ENCODE results near the gene BPIFA2.
A peak's percentile ranks its signal among the peaks of the same experiment; 100 is the strongest.
"Not testable (repeated sequence)": the region's sequence is repeated elsewhere in the genome, so short reads cannot be mapped to it uniquely, and the experiment has no call there.

Gene BPIFA2, protein sequence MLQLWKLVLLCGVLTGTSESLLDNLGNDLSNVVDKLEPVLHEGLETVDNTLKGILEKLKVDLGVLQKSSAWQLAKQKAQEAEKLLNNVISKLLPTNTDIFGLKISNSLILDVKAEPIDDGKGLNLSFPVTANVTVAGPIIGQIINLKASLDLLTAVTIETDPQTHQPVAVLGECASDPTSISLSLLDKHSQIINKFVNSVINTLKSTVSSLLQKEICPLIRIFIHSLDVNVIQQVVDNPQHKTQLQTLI

DNA sequence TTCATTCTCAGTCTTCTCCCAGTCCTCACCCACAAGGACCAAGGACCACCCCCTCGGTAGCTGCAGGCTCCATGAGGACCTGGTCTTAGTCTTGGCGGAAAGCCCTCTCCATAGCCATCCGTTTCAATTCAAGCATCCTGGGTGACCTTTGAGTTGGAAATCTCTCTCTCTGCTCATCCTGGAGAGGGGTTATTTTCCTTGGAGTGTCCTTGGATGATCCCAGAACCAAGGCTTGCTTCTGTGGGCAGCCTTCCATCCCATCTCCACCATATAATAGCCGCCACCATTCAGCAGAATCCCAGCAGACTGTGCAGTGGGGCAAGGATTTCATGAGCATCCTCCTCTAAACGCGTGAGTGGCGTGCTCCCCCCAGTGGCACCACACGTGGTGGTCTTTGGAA is at the start of gene BPIFA2:
TSS of gene BPIFA2 (plus strand) at position 301 of the 400 bp plus-strand sequence. CDS start 987 bp downstream, outside the sequence.
- no peak for DNase-seq

DNA sequence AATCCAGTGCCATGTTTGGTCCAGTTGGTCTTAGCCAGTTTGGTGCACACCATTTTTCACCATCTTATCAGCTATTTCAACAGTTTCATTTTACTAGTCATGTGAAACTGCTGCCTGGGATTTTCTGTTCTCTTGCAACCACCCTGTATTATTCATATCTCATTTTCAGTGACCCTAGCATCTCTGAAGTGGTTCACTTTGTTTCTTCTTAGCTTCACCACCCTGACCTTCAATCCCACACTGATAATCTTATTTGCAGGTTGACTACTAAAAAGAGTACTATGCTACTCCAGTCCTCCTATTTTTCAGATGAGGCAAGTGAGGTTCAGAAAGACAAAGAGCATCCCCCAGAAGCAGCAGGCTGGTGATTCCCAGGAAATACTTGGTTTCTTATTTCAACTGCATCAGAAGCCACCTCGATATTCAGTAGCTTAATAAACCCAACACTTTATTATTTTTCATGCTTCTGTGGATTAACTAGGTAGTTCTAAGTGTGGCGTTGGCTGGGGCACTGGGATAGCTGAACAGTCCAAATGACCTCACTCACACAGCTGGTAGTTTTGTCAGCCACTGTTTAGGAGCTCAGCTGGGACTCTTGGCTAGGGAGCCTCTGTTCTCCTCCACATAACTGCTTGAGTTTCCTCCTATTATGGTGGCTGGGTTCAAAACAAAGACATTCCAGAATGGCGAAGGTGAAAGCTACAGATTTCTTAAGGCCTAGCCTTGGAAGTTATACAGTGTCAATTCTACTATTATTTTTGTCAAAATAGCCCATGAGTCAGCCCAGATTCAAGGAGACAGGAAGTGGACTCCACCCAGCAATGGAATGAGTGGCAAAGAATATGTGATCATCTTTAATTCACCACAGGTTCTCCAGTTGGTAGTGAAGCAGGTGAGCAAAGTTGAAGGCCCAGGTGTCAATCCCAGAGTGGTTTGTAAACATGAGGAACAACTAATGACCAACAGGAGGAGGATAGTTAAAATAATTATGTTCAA is 47.9 kb upstream of the BPIFA2 start:
- DNase-seq = no peak

DNA sequence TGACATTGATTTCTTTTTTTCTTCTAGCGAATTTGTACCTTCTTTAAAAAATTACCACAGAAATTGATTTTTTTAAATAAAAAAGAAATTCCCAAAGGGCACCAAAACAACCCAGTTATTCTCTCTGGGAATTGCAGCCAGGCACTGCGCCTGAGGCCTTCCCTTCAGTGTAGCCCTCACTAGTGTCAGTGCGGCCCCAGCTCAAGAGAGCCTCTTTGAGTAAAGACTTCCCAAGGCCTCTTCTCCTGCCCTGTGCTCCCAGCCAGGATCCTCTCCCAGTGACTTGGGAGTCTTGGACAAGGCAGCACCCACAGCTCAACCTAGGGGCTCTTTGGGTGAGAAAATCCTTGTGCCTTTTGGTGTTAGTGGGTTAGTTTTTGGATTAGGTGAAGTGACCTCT is 47.0 kb upstream of the BPIFA2 start:
- DNase-seq = no peak

DNA sequence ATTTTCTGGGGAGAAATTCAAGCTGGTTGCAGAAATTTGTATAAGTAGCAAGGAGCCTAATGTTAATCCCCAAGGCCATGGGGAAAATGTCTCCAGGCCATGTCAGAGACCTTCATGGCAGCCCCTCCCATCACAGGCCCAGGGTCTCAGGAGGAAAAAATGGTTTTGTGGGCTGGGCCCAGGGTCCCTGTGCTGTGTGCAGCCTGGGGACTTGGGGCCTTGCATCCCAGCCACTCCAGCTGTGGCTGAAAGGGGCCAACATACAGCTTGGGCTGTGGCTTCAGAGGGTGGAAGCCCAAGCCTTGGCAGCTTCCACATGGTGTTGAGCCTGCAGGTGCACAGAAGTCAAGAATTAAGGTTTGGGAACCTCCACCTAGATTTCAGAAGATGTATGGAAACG is 45.7 kb upstream of the BPIFA2 start:
- DNase-seq = not testable (repeated sequence)

DNA sequence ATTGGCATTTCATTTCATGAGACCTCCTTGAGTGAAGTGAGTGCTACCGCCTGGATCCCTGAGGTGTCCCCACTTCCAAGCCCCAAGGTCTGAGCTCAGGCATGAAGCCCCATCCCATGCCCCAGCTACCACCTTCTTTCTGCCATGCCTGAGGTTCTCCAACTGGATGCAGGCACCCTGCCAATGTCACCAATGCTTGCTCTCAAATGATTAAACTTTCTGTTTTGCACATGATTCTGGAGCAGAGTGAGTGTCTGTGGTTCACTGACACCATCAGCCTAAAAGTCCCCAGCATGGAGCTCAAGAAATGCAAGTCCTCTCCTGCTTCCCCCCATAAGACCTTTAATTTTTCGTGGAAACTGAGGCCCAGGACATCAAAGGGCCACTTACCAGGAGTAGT is 43.7 kb upstream of the BPIFA2 start:
- DNase-seq = no peak

DNA sequence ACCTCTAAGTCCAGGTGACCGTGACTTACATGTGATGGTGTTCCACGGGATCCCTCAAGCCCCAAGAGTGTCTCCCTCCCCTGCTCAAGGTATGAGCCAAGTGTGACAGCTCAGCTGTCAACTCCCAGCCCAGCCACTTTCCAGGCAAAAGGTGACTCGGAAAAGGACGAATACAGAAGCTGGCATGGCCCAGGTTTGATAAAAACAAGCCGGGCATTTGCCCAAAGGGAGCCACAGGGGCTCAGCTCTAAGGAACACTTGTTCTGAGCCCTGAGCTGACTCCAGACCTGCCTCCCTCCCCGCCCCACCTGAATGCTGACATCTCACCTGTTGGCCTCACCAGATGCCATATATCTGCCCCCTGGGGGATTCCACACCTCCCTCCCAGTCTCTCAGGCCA is 43.0 kb upstream of the BPIFA2 start:
- DNase-seq = no peak

DNA sequence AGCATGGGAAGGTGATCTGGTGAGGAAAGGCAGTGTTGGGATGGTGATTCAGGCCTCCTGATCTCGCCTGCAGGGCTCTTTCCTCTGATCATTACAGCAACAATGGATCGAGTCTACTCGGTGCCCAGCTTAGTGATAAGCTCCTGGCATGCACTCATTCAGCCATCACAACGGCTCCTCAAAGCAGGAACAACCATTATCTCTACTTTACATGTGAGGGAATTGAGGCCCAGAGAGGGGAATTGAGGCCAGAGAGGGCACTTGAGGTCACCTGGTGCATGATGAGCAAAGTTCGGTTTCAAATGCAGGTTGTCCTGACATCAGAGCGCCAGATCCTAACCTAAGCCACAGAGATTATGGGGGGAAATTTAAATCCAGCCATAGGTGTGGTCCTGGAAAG is 42.0 kb upstream of the BPIFA2 start:
- DNase-seq = no peak

DNA sequence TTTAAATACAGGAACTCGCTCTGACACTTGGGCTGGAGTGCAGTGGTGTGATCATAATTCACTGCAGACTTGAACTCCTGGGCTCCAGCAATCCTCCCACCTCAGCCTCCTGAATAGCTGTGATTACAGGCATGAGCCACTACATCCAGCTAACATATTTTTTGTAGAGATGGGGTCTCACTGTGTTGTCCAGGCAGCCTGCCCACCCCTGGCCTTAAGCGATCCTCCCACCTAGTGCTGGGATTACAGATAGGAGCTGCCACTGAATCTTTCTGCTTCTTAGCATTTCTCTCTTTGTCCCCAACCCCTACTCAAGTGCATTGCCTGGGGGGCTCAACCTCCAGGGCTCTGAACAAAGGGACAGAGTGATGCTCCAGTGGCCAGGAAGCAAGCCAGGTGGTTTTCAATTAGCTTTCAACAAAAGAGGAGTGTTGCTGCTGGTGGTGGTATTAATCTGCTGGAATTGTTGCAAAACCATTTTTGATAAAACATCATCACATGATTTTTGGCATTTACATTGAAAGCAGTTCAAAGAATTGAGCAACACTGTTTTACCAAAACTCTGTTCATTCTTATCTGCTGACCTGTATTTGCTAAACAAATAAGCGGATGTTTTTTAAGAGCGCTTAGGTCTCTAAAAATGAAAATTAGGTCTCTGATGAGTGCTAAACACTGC is 40.4 kb upstream of the BPIFA2 start:
- no peak for DNase-seq

DNA sequence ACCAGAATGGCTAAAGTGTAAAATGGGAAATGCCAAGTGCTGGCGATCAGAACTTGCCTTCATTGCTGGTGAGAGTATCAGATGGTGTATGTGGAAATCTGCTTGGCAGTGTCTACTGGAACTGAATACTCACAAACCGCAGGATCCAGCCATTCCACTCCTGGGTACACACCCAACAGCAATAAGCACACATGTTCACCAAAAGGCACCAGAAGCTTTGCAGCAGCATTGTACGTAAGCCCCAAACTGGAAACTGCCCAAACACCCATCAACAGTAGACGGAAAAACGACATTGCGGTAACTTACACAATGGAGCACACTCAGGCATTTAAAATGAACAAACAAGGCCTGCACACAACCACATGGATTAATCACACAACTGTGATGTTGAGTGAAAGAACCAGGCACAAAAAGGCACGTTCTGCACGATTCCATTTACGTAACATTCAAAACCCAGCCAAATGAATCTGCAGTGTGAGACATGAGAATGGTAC is 37.3 kb upstream of the BPIFA2 start:
- DNase-seq = peak; percentile 71

DNA sequence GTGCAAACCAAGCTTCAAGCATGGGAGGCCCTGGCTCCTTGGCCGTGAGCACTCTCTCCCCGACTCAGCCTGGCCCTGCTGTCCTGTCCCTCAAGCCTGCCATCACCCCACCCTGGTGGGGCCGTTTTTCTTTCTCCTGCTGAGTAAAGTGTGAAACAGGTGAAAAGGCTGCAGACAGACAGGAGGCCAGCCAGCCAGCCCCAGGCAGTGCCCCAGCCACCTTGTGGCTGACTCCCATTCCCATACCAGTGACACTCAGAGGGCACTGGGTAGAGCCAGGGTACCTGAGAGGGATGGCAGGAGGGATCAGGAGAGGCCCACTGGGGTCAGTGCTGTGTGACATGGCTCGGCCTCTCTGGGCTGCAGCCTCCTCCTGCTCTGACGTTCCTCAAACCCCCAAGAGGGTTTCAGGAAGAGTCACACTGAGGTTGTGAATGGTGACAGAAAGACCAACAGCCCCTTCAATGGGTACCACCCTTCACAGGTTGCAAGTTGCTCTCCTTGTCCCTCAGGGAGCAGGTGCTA is 35.9 kb upstream of the BPIFA2 start:
- DNase-seq = no peak

DNA sequence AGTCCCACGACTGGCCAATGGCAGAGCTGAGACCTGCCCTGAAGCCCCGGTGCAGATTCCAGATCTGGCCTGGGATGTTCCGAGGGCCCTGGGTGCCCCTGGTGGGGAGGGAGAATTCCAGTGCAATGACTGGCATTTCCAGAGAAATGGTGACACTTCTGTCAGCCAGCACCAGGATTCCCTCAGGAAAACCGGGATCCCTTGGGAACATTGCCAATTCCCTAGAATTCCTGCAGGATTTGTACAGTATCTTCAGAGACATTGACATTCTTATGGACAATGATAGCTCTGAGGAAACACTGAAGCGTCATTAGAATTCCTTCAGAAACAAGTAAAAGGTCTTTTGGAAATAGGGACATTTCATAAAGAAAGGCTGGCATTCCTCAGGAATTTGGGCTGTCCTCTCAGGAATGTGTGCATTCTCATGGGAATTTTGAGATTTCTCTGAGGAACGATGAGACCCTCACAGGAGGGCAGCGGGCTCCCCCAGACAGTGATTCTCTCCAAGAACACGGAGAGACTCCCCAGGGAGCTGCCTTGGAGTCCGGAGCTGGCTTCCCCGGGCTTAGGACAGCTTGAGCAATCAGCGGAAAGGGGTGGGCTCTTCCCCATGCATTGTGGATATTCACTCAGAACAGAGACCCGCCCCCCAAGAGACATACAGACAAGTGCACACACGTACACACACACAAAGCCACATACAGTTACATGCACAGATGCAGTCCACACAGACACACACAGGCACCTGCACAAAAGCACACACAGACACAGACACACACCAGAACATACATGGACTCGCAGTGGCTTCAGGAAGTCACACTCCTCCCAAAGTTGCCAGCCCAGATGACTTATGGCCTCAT is 35.2 kb upstream of the BPIFA2 start:
- DNase-seq = no peak

DNA sequence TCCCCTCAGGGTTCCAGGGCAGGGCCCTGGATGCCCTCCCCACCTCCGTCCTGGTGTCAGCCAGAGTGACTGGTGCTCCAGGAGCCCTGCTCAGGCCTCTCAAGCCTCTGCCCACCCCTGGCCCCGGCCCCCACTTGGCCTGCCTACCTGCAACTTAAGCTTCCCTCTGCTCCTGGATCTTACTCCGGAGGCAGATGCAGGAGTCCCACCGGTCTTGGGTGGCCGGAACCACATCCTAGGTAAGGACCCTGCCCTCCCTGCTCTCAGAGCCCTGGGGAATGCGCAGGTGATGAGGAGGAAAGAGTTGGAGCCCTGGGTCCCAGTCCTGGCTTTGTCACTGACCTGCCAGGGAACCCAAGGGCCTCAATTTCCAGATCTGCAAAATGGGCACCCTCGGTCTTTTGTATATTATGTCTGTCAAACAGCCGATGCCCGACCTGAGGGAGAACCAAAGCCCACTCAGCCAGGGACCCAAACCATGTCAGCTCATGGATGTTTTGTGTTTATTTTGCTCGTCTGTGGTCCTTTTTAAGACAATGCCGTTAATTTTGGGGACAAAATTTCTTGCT is 34.5 kb upstream of the BPIFA2 start:
- no peak for DNase-seq

DNA sequence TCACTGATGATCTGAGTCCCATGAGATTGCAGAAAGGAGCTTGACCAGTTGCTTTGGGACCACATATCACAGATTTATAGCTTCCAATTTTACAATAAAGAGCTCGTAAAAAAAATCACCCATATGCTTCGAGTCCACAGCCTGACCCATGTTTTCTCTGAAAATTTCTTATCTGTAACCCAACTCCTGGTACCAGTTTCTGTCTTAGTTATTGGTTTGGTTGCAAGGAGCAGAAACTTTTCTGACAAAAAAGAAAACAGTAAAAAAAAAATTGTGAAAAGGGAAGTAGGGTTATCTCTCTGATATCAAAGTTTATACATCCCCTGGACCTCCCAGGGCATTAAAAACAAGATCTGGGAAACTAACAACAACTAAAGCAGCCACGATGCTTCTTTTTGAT is 30.8 kb upstream of the BPIFA2 start:
- no peak for DNase-seq

DNA sequence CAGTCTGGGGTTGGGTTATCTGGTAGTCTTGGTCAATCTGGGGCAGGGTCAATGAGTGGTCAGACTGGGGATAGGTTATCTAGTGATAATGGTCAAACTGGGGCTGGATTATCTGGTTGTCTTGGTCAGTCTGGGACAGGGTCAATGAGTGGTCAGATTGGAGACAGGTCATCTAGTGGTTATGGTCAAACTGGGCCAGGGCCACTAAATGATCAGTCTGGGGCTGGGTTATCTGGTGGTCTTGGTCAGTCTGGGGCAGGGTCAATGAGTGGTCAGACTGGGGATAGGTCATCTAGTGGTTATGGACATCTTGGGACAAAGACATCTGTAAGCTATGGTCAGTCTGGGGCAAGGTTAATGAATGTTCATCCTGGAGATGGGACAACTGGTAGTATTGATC is 28.5 kb upstream of the BPIFA2 start:
- no peak for DNase-seq

DNA sequence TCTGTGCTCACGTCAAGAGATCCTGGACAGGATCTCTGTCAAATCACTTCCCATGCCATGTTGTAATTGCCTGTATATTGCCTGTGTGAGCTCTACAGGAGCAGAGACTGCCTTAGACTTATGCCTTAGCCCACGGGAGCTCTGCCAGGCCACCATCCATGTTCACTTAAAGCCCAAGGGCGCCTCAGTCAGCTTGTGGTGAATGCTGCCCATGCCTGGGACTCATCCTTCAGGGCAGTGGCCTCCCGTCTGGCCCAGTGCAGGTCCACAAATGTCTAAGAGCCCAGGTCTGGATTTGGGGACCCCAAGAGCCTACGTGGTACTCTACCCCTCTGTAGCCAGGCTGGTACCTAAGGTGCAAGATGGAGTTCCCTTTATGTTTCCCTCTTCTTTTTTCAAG is 22.4 kb upstream of the BPIFA2 start:
- DNase-seq = no peak

DNA sequence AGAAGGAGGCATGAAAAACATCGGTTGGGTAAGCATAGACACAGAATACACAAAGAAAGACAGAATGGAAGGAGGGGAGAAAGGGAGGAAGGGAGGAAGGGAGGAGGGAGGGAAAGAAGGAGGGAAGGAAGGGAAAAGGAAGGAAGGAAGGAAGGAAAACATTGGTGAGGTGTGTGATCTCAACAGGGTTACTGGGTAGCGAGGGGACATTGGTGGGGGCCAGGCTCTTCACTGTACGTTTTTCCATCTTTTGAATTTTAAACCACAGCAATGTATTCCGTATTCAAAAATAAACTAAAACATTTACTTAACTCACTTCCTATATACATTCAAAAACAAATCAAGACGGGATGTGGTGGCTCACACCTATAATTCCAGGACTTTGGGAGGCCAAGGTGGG is 20.7 kb upstream of the BPIFA2 start:
- no peak for DNase-seq

DNA sequence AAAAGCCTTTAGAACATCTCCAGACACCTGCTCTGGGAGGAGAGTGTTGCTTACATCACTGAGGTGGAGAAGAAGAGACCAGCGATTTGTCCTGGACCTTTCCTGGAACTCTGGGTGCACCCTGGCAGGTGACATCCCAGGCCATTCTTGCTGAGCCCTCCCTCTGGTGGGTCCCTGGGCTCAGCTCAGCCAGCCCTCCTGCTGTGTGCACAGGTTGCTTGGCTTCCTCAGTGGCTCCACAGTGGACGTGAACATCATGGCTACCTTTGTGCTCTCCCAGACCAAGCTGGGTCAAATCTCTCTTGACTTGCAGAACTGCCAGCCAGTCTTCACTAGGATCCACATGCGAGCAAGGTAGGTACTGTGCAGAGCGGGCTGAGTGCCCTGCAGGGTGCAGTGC is 19.9 kb upstream of the BPIFA2 start:
- DNase-seq = no peak

DNA sequence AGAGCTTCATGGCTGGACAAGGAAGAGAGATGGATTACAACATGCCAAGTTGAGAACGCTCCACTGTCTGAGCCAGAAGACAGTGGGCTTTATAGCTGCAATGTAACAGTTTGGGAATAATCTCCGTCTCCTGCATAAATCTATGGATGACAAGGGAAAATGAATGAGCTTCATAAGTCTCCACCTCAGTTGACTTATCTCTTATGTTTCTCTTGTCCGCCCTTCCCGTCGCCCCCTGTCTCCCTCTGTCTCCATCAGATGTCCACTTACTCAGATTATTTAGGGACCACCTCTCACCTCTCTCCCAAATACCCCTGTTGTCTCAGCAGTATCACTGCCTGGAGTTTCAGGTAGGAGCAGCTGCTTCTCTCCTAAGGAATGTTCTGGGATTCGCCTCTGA is 13.7 kb upstream of the BPIFA2 start:
- no peak for DNase-seq

DNA sequence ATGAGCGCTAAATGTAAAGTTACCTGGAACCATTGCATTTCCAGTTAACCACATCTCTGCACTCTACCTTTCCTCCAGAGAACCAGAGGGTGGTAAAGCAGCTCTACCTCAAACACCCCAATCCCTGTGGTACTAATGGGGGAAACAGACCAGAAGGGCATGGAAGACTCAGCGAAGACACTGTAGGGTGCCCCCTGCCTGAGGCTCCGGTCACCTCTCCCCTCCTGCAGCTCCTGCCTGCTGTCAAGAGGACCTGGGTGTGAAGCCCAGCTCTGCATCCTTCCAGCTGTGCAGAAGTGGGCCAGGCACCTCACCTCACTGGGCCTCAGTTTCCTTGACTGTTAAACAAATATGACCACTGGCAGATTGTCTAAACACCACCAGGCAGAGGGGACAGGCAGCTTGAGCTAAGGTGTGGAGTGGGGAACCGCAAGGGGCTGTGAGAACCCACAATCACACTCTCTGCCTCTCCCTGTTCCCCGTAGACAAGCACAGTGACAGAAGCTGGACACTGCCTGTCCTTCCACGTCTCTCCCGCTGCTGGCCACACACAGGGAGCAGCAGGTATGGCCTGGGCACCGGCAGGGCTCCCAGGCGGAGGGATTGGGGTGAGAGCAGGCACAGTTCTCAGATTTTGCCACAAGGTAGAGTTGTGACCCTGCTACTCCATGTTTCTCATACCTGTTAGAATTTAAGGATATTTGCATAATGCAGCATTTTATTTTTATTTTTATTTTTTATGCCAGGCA is 9.1 kb upstream of the BPIFA2 start:
- no peak for DNase-seq

DNA sequence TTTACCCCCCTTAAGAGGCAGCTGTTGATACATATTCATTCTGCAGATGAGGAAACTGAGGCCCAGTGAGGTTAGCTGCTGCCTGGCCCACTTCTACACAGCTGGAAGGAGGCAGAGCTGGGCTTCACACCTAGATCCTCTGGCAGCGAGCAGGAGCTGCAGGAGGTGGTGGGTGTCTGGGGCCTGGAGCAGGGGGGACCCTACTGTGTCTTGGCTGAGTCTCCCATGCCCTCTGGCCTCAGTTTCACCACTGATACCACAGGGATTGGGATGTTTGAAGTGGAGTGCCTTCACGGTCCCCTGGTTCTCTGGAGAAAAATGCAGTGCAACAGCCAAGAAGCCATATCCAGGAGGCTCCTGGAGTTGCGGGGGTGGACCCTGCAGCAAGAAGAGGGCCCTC is 8.2 kb upstream of the BPIFA2 start:
- DNase-seq = no peak

DNA sequence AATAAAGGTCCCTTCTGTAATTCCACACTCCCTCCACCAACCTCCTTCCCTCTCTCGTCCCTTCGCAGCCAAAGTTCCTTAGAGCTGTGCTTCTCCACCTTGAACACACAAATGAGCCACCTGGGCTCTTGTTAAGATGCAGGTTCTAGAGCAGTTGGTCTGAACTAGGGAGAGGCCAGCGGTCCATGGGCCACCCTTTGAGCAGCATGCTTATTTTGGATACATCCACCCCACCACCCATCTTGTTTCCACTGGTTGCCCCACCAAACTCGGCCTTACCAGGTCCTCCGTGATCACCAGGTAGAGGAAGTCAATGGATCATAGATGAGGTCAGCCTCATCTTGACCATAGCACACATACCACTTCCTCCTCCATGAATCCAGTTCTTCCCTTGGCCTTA is 7.3 kb upstream of the BPIFA2 start:
- no peak for DNase-seq

Data from GOT3 (cell line).